ENCODE results near the gene EPS8L2. TPM values are rescaled to one million over a fixed set of nuclear protein-coding genes. Genes with fewer than 3 reads are reported as not detected.

EPS8L2 gene
- total and polyA plus RNA-seq, 11 donors: 0.72 to 15.5 (median 1.5) TPM

- 30 to 43% (median 37%) methylated on average over 14 to 33 of the region's 33 CpGs for WGBS, 4 donors
- H3K9me3 ChIP-seq: no peaks in the 10 kb centered on the region
- TF ChIP-seq CTCF (IDR thresholded peaks at IDR 0.05) (no peak), POLR2A (IDR thresholded peaks at IDR 0.05) (no peak)
- H3K27me3 ChIP-seq: peaks cover 40 to 72% (median 58%) of the 10 kb centered on the region in 9 donors
- no peaks in the 10 kb centered on the region for H3K36me3 ChIP-seq
- intact Hi-C loops (cut with DNase I): loop anchor here in 6 of 10 donors (2.0 to 10.0 kb wide), 5 partner anchors 57 to 167 kb away; no protein-coding TSS in a partner anchor
- H3K4me1 ChIP-seq: peaks cover 0 to 33% (median 17%) of the 10 kb centered on the region in 12 donors
- ATAC-seq (no peak), DNase-seq (peak in 1 of 5 donors; percentile 28)
- peak overlapping the region in 1 of 12 donors; percentile 28 for H3K4me3 ChIP-seq
- no peak overlapping the region for H3K27ac ChIP-seq
Measured at GRCh38 chr11:721741-722345, 15.8 kb downstream of the EPS8L2 start.

- Histone ChIP-seq H3K27me3 (peaks cover 40 to 77% (median 58%) of the 10 kb centered on the region in 9 donors), H3K36me3 (no peaks in the 10 kb centered on the region), H3K9me3 (no peaks in the 10 kb centered on the region), H3K4me1 (peaks cover 0 to 35% (median 17%) of the 10 kb centered on the region in 12 donors), H3K4me3 (no peak overlapping the region), H3K27ac (no peak overlapping the region)
- TF ChIP-seq CTCF (IDR thresholded peaks at IDR 0.05): no peak
- TF ChIP-seq POLR2A (IDR thresholded peaks at IDR 0.05): no peak
- 64 to 69% (median 68%) methylated on average over 10 to 20 of the region's 20 CpGs for WGBS, 4 donors
- DNase-seq: peak in 1 of 5 donors; percentile 18
- no peak for ATAC-seq
- intact Hi-C loops (cut with DNase I): loop anchor here in 6 of 10 donors (2.0 to 10.0 kb wide), 5 partner anchors 58 to 168 kb away; no protein-coding TSS in a partner anchor
Measured at GRCh38 chr11:722346-722811, 16.3 kb downstream of the EPS8L2 start.

GRCh38 chr11:723120-723883 lies 17.3 kb downstream of the EPS8L2 start:
- Histone ChIP-seq H3K36me3 (no peaks in the 10 kb centered on the region), H3K4me1 (peaks cover 0 to 44% (median 25%) of the 10 kb centered on the region in 12 donors), H3K27me3 (peaks cover 40 to 84% (median 58%) of the 10 kb centered on the region in 9 donors), H3K4me3 (peak overlapping the region in 1 of 12 donors; percentile 13), H3K27ac (no peak overlapping the region), H3K9me3 (no peaks in the 10 kb centered on the region)
- DNase-seq (peak in 1 of 5 donors; percentile 27), ATAC-seq (peak in 2 of 4 donors; percentile 25 to 26)
- intact Hi-C loops (cut with DNase I): loop anchor here in 8 of 10 donors (1.0 to 10.0 kb wide), 7 partner anchors 59 to 169 kb away; no protein-coding TSS in a partner anchor
- TF ChIP-seq CTCF (IDR thresholded peaks at IDR 0.05) (peak; percentile 46 to 78 (median 64)), POLR2A (IDR thresholded peaks at IDR 0.05) (no peak)
- 41 to 56% (median 52%) methylated on average over 6 to 8 of the region's 8 CpGs for WGBS, 4 donors
